22Rv1 (cell line): ENCODE results near the gene SETSIP.

Experiments used
- CTCF ChIP-seq: fragments of 450-650 bp; IDR thresholded peaks from 2 replicates; pipeline ENCODE4 v1.5.1; 2017; ENCODE audit warnings: mild to moderate bottlenecking
- ZFX ChIP-seq: fragments of 450-650 bp; IDR thresholded peaks from 2 replicates; pipeline ENCODE4 v1.6.1; 2017; ENCODE audit warnings: antibody characterized with exemption, borderline replicate concordance

GRCh38 chr1:92051948-92052347 lies 23.3 kb downstream of the SETSIP start:
- TF ChIP-seq CTCF (no peak), ZFX (no peak)
